ENCODE results near the gene C3AR1. TPM values are rescaled to one million over a fixed set of nuclear protein-coding genes. Genes with fewer than 3 reads are reported as not detected.

C3AR1 gene
- total and polyA plus RNA-seq, 2 of the 13 experiments (the other 11 are each of a cell fraction or from before 2014, with no cell fraction given): not detected

DNA sequence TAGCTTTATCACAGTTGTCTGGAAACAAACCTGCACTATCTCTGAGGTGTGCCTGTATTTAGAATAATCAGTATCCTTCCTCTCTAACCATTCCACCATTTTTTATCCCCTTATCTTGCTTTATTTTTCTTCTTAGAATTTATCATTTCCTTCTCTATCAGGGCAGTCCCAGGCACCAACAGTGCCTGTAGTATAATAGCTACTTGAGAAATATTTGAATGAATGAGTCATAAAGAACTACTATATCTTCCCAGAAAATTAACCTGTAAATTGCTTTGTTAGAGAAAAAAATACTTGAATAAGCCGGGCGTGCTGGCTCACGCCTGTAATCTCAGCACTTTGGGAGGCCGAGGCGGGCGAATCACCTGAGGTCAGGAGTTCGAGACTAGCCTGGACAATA lies 54.8 kb downstream of the C3AR1 start:
- CTCF ChIA-PET (ENCODE audit: low intra/inter-chr PET ratio, low total read pairs): no interaction called here
- no peak overlapping the region for H3K27ac ChIP-seq (ENCODE audit: extremely low read length, insufficient read depth, low read length)
- BruUV-seq (replicated peaks): no TSS peak
- no peaks in the 10 kb centered on the region for H4K20me1 ChIP-seq (ENCODE audit: insufficient read depth, low read length)
- in situ Hi-C loops (cut with HindIII; ENCODE audit: extremely low pct_ligation_motif_present, low pct_unique_long_range_greater_than_20kb): no loop called here
- H3K27me3 ChIP-seq (ENCODE audit: control insufficient read depth in 1 of 2, insufficient read depth in 2 of 2, low read length in 2 of 2): no peaks in the 10 kb centered on the region
- no peak overlapping the region for H3K4me3 ChIP-seq (replicated peaks in 1 of 3; ENCODE audit: insufficient read depth in 1 of 3, low read depth in 2 of 3, low read length in 3 of 3)
- DNase-seq (ENCODE audit: low spot score) (no peak), FAIRE-seq (no peak), ATAC-seq (no peak)
- WGBS (ENCODE audit: low lambda C conversion rate): 70% methylated on average over 7 of the region's 7 CpGs
- no peaks in the 10 kb centered on the region for H3K9me3 ChIP-seq (ENCODE audit: low read length)
- H3K9ac ChIP-seq (ENCODE audit: insufficient read depth, low read depth, low read length): no peak overlapping the region
- no peak overlapping the region for H3K4me2 ChIP-seq (ENCODE audit: low read depth, low read length)
- POLR2A ChIA-PET: no interaction called here
- intact Hi-C loops (cut with micrococcal nuclease; ENCODE audit: unreplicated experiment): no loop called here
- no peaks in the 10 kb centered on the region for H3K79me2 ChIP-seq (ENCODE audit: insufficient read depth, low read length)
- no peak overlapping the region for H2AFZ ChIP-seq (ENCODE audit: low read length)
- no peaks in the 10 kb centered on the region for H3K36me3 ChIP-seq (replicated peaks in 1 of 2; ENCODE audit: control insufficient read depth in 1 of 2, insufficient read depth in 2 of 2, low read length in 2 of 2)
- TF ChIP-seq ZNF460 (CRISPR knock-in tag; IDR thresholded peaks at IDR 0.05; ENCODE audit: borderline replicate concordance) (no peak), GRHL1 (CRISPR knock-in tag; conservative IDR thresholded peaks at IDR 0.05) (no peak), DR1 (CRISPR knock-in tag; IDR thresholded peaks at IDR 0.05) (no peak), ZFP36 (IDR thresholded peaks at IDR 0.05; ENCODE audit: borderline replicate concordance, low read depth, low read length, partially characterized antibody) (no peak), RXRA (CRISPR knock-in tag; IDR thresholded peaks at IDR 0.05) (no peak), NFRKB (IDR thresholded peaks at IDR 0.05) (no peak)
- TF ChIP-seq, protein P1, sequence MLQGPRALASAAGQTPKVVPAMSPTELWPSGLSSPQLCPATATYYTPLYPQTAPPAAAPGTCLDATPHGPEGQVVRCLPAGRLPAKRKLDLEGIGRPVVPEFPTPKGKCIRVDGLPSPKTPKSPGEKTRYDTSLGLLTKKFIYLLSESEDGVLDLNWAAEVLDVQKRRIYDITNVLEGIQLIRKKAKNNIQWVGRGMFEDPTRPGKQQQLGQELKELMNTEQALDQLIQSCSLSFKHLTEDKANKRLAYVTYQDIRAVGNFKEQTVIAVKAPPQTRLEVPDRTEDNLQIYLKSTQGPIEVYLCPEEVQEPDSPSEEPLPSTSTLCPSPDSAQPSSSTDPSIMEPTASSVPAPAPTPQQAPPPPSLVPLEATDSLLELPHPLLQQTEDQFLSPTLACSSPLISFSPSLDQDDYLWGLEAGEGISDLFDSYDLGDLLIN (CRISPR knock-in tag; IDR thresholded peaks at IDR 0.05; ENCODE audit: borderline replicate concordance): no peak
- H3K4me1 ChIP-seq (ENCODE audit: insufficient read depth, low read length): no peaks in the 10 kb centered on the region

Other genes with a start within 250 kb of the C3AR1 start
- gene SLC2A14, start 193.4 kb downstream of the C3AR1 start, total RNA-seq (2016; rRNA removed; fragmentation: Illumina TruSeq; extraction: Trizol): 6.6 and 7.7 TPM in 2 replicates
- 30.5 and 39.0 TPM in 2 replicates for gene SLC2A14, start 193.4 kb downstream of the C3AR1 start, polyA plus RNA-seq (2011; rRNA removed)
- gene SLC2A3, start 130.2 kb downstream of the C3AR1 start, total RNA-seq (2016; rRNA removed; fragmentation: Illumina TruSeq; extraction: Trizol): 22.6 and 39.3 TPM in 2 replicates
- 282 and 580 TPM in 2 replicates for gene SLC2A3, start 130.2 kb downstream of the C3AR1 start, polyA plus RNA-seq (2011; rRNA removed)
- gene FOXJ2, start 33.6 kb downstream of the C3AR1 start, total RNA-seq (2016; rRNA removed; fragmentation: Illumina TruSeq; extraction: Trizol): 2.2 and 3.0 TPM in 2 replicates
- 2.4 and 2.9 TPM in 2 replicates for gene FOXJ2, start 33.6 kb downstream of the C3AR1 start, polyA plus RNA-seq (2011; rRNA removed)
- gene NECAP1, start 15.9 kb upstream of the C3AR1 start, total RNA-seq (2016; rRNA removed; fragmentation: Illumina TruSeq; extraction: Trizol): 28.4 and 33.8 TPM in 2 replicates
- 17.7 and 24.4 TPM in 2 replicates for gene NECAP1, start 15.9 kb upstream of the C3AR1 start, polyA plus RNA-seq (2011; rRNA removed)
- not detected in 2 replicates for gene CLEC4A, start 57.3 kb upstream of the C3AR1 start, total RNA-seq (2016; rRNA removed; fragmentation: Illumina TruSeq; extraction: Trizol)
- gene CLEC4A, start 57.3 kb upstream of the C3AR1 start, polyA plus RNA-seq (2011; rRNA removed): 0.50 and 0.55 TPM in 2 replicates
- gene ZNF705A, start 90.7 kb upstream of the C3AR1 start, total RNA-seq (2016; rRNA removed; fragmentation: Illumina TruSeq; extraction: Trizol): not detected in 2 replicates
- not detected in 2 replicates for gene ZNF705A, start 90.7 kb upstream of the C3AR1 start, polyA plus RNA-seq (2011; rRNA removed)
- gene FAM90A1, start 161.3 kb upstream of the C3AR1 start, total RNA-seq (2016; rRNA removed; fragmentation: Illumina TruSeq; extraction: Trizol): not detected in 2 replicates
- gene FAM90A1, start 161.3 kb upstream of the C3AR1 start, polyA plus RNA-seq (2011; rRNA removed): not detected in 2 replicates

All from HepG2 (cell line).